Activated T-cell treated with anti-CD3 and anti-CD28 coated beads for 48 hours (primary cell): Measurements from ENCODE around the gene PGA3.
A peak's percentile ranks its signal among the peaks of the same experiment; 100 is the strongest.
"Not testable (repeated sequence)": the region's sequence is repeated elsewhere in the genome, so short reads cannot be mapped to it uniquely, and the experiment has no call there.

Source experiments
- DNase-seq: peaks from one replicate; pipeline ENCODE4 v3.0.0-alpha.2; 2020; ENCODE audit warnings: low read depth

The PGA3 gene

GRCh38 chr11:61171907-61172306 lies 31.4 kb upstream of the PGA3 start:
- no peak for DNase-seq

GRCh38 chr11:61172356-61172755 lies 31.0 kb upstream of the PGA3 start:
- DNase-seq = no peak

DNA sequence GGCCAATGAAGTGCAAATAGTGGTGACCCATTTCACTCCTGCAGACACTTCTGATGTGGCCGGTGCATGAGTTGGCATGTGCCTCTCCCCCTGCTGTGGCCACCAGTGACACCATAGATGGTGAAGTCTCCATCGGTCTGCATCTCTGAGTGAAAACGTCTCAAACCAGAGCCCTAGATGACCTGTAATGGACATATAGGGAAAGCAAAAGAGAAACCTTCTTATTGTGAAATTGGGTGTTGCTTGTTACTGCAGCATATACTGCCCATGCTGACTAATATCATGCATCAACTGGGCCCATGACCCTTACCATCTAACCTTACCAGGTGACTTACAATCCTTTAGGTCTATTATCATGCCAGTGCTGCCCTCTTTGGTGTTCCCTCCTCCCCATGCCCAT lies 30.4 kb upstream of the PGA3 start:
- no peak for DNase-seq

DNA sequence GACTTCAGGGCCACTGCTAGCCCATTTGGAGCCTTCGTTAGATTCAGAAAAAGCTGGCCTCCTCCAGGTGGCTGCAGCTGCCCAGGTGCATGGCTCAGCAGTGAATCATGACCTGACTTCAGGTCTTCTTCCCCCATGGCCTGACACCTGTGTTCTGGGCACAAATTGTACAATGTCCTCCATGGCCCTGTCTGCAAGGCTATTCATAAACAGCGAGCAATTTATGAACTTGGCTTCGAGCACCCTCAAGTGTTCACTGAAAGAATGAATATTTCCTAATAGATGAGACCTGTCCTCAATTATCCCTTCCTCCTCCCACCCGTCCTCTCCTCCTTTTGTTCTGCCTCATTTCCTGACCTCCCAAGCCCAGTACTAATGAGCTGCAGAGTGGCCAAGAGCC lies 29.9 kb upstream of the PGA3 start:
- DNase-seq = no peak

DNA sequence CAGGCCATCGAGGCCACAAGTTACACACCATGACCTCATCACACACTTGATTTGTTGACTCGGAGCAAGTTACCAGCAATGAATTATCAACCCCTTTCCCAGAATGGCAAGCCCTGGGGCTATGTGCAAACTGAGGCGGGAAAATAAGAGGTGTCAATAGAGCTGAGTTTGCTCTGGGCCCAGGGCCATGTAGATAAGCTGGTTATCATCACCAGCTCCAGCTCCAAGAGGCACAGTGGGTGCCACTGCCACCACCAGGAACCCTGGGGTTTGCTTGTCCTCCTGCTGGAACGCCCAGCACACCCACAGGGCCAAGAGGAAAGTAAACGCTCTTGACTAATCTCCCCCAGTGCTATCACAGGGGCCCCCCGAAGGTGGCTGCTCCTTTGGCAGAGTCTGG lies 29.0 kb upstream of the PGA3 start:
- DNase-seq = no peak

DNA sequence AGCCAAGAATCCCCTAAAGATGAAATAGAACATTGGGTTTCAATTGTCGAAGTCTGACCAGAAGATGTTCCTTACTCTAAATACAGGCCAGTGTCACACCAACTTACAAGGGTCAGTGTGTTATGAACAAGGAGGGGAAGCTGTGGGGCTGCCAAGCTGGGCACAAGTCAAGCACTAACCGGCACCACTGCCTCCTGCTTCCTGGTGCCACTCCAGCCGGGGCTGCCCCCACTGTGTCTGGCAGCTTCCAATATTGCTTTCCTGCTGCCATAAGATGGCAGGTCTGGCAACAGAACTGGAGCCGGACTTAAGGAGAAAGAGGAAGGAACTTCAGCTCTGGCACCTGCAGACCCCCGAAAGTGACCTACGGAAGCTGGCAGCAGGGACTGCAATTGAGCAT lies 28.4 kb upstream of the PGA3 start:
- DNase-seq = no peak

DNA sequence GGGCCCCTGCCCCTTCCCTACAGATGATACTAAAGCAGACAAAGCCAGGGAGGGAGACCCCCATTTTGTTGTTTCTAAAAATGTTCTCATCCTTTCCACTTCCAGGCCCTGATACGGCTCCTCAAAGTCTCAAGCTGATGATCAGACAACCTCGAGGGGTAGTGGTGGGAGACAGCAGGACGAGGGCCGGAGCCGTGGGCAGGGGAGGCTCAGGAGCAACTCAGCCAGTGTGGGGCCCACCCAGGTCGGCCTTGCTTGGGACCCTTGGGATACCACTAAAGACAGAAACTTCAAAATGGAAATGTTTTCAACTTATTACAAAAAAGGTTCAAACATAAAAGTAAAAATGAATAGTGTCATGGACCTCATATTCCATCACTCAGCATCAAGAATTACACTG lies 26.9 kb upstream of the PGA3 start:
- no peak for DNase-seq

DNA sequence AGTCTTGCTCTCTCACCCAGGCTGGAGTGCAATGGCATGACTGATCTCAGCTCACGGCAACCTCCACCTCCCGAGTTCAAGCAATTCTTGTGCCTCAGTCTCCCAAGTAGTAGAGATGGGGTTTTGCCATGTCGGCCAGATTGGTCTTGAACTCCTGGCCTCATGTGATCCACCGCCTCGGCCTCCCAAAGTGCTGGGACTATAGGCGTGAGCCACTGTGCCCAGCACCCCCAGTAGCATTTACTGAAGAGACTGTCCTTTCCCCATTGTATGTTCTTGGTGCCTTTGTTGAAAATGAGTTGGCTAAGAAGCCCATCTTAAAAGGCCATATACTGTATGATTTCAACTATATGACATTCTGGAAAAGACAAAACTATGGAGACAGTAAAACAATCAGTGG lies 23.1 kb upstream of the PGA3 start:
- DNase-seq = not testable (repeated sequence)

- DNase-seq = no peak
Measured at GRCh38 chr11:61181489-61181888, 21.8 kb upstream of the PGA3 start.

- DNase-seq = no peak
Measured at GRCh38 chr11:61183645-61184044, 19.7 kb upstream of the PGA3 start.

DNA sequence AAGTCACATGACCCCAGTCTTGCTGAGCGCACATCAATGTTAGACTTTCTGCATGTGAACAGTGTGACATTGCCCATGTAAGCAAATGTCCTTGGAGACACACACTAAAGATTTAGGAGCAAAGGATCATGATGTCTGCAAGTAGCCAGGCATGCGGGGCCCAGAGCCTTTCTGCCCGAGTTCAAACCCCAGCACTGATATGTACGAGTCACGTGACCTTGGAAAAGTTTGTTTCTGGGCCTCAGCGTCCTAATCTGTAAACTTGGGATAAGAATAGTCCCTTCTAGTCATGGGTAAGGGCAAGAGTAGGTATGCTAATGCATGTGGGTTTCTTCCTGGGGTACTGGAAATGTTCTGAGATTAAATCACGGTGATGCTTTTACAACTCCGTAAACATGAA lies 16.8 kb upstream of the PGA3 start:
- DNase-seq = no peak

GRCh38 chr11:61187505-61188130 lies 15.7 kb upstream of the PGA3 start:
- DNase-seq = peak; percentile 69

GRCh38 chr11:61189933-61190332 lies 13.4 kb upstream of the PGA3 start:
- no peak for DNase-seq

DNA sequence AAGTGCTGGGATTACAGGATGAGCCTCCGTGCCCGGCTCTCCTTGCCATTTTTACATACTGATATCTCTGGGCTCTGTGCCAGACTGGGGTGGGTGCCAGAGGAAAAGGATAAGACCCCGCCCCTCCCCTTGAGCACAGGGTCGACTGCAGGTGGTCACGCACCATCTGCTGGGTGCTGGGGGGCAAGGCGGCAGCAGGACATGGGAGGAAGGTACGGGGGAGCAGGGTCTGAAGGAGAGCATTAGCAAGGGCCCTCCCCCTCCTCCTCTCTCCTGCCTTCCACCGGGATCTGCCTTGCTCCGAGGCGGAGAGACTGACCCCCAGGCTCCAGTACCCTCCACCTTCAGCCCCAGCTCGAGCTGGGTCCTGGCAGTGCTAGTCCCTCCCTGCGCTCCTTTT lies 9.7 kb upstream of the PGA3 start:
- DNase-seq = no peak

GRCh38 chr11:61194169-61194671 lies 9.1 kb upstream of the PGA3 start:
- DNase-seq = no peak

- no peak for DNase-seq
Measured at GRCh38 chr11:61194981-61195695, 8.2 kb upstream of the PGA3 start.

GRCh38 chr11:61195719-61196118 lies 7.6 kb upstream of the PGA3 start:
- no peak for DNase-seq

GRCh38 chr11:61198361-61198760 lies 5.0 kb upstream of the PGA3 start:
- DNase-seq = no peak

GRCh38 chr11:61198948-61199523 lies 4.3 kb upstream of the PGA3 start:
- no peak for DNase-seq

DNA sequence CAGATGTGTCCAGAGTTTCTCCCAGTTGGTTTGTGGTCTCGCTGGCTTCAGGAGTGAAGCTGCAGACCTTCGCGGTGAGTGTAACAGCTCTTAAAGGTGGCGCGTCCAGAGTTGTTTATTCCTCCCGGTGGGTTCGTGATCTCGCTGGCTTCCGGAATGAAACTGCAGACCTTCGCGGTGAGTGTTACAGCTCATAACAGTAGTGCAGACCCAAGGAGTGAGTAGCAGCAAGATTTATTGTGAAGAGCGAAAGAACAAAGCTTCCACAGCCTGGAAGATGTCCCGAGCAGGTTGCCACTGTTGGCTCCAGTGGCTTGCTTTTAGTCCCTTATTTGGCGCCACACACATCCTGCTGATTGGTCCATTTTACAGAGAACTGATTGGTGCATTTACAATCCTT lies 1.8 kb upstream of the PGA3 start:
- no peak for DNase-seq

DNA sequence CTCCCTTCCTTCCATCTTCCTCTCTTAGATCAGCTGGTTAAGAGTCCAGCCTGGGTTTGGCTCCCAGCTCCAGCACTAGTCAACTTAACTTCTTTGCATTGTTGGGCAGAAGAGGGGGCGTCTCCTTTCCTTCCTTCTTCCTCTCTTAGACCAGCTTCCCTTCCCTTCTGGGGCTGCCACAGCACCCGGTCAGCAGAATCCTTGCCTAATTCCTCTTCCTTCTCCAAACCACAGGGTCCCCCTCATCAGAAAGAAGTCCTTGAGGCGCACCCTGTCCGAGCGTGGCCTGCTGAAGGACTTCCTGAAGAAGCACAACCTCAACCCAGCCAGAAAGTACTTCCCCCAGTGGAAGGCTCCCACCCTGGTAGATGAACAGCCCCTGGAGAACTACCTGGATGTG lies 558 bp downstream of the PGA3 start:
- DNase-seq = not testable (repeated sequence)

- DNase-seq = not testable (repeated sequence)
Measured at GRCh38 chr11:61204502-61205059, 1.3 kb downstream of the PGA3 start.

DNA sequence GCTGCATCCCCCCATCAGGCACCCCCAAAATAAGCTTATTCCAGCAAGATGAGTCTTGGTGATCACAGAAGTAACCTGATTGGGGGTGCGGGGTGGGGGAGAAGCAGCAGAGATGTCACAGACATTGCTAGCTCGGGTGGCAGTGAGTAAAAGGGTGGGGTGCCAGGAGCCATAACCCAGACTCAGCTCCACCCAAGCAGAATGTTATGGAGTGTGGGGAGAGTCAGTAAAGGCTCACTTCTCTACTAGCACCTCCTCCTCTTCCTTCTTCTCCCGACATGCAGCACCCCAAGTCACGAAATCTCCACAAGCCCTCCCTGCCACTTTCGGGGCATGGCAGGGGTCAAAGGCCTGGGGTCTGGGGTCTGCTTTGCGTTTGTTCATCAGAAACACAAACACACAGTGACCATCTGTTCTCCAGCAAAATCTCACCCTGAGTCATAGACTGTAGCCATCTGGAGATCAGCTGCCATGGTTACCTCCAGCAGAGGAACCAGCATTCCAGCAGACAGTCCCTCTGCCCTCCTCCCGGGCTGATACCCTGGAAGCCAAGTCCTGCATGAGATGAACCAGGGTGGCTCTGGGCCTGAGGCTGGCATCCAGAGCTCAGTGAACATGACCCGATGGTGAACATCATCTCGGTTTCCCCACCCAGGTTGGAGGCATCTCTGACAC lies 4.5 kb downstream of the PGA3 start:
- not testable (repeated sequence) for DNase-seq
